ENCODE results near the gene THOC2.

- TF ChIP-seq, protein P1, sequence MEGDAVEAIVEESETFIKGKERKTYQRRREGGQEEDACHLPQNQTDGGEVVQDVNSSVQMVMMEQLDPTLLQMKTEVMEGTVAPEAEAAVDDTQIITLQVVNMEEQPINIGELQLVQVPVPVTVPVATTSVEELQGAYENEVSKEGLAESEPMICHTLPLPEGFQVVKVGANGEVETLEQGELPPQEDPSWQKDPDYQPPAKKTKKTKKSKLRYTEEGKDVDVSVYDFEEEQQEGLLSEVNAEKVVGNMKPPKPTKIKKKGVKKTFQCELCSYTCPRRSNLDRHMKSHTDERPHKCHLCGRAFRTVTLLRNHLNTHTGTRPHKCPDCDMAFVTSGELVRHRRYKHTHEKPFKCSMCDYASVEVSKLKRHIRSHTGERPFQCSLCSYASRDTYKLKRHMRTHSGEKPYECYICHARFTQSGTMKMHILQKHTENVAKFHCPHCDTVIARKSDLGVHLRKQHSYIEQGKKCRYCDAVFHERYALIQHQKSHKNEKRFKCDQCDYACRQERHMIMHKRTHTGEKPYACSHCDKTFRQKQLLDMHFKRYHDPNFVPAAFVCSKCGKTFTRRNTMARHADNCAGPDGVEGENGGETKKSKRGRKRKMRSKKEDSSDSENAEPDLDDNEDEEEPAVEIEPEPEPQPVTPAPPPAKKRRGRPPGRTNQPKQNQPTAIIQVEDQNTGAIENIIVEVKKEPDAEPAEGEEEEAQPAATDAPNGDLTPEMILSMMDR (IDR thresholded peaks at IDR 0.05): no peak
- no peak for TF ChIP-seq POLR2A (IDR thresholded peaks at IDR 0.05)
Measured at GRCh38 chrX:123601437-123601836, 131.4 kb downstream of the THOC2 start.

Data from right lobe of liver (tissue), 4 donors.